Astrocyte (in vitro differentiated cells and primary cell): ENCODE measurements around the gene ALDH3A1. TPM values are rescaled to one million over a fixed set of nuclear protein-coding genes. Genes with fewer than 3 reads are reported as not detected.
A peak's percentile ranks its signal among the peaks of the same experiment; 100 is the strongest.

ENCODE experiments used
- DNase-seq: peaks from one replicate; pipeline ENCODE4 v3.0.0-alpha.2; 2010; ENCODE audit warnings: low read depth
- FAIRE-seq: peaks from 2 replicates; lab custom pipeline; 2011; peaks lifted over from hg19 to GRCh38; lab: Jason Lieb, UNC
- H2AFZ ChIP-seq: 2 replicates; pipeline ENCODE4 v1.6.0; 2012; ENCODE audit warnings: low read depth, low read length, inconsistent platforms
- H3K27ac ChIP-seq: 2 replicates; pipeline ENCODE4 v1.5.1; 2011; ENCODE audit warnings: low read depth, low read length, inconsistent platforms
- H3K27me3 ChIP-seq: 2 replicates; pipeline ENCODE4 v1.6.0; 2011; ENCODE audit warnings: low read length, inconsistent platforms; ENCODE audit not compliant: insufficient read depth
- H3K36me3 ChIP-seq: 2 replicates; pipeline ENCODE4 v1.5.1; 2011; ENCODE audit warnings: low read length, inconsistent platforms; ENCODE audit not compliant: insufficient read depth
- H3K4me1 ChIP-seq: 2 replicates; pipeline ENCODE4 v1.5.1; 2011; ENCODE audit warnings: low read length, inconsistent platforms; ENCODE audit not compliant: insufficient read depth
- H3K4me2 ChIP-seq: 2 replicates; pipeline ENCODE4 v1.6.0; 2012; ENCODE audit warnings: low read length, inconsistent platforms
- H3K4me3 ChIP-seq: 2 replicates; pipeline ENCODE4 v1.5.1; 2011; ENCODE audit warnings: low read depth, mild to moderate bottlenecking, low read length, inconsistent platforms; ENCODE audit not compliant: insufficient read depth
- H3K79me2 ChIP-seq: 2 replicates; pipeline ENCODE4 v1.6.0; 2012; ENCODE audit warnings: mild to moderate bottlenecking, low read length, inconsistent platforms; ENCODE audit not compliant: insufficient read depth
- H3K9ac ChIP-seq: 2 replicates; pipeline ENCODE4 v1.6.0; 2012; ENCODE audit warnings: mild to moderate bottlenecking, low read length, inconsistent platforms
- H3K9me3 ChIP-seq: 2 replicates; pipeline ENCODE4 v1.5.1; 2012; ENCODE audit warnings: low read depth, mild to moderate bottlenecking, low read length, inconsistent platforms; ENCODE audit not compliant: insufficient read depth
- H4K20me1 ChIP-seq: 2 replicates; pipeline ENCODE4 v1.6.0; 2012; ENCODE audit warnings: low read length, inconsistent platforms; ENCODE audit not compliant: insufficient read depth
- H3K27ac Mint-ChIP-seq: one replicate; pipeline ENCODE4 v1.8.0; 2021; ENCODE audit warnings: mild to moderate bottlenecking, mixed read lengths; ENCODE audit not compliant: unreplicated experiment
- H3K27me3 Mint-ChIP-seq: one replicate; pipeline ENCODE4 v1.8.0; 2021; ENCODE audit warnings: low read depth, mixed read lengths; ENCODE audit not compliant: unreplicated experiment
- H3K36me3 Mint-ChIP-seq: one replicate; pipeline ENCODE4 v1.8.0; 2021; ENCODE audit warnings: low read depth, mixed read lengths; ENCODE audit not compliant: unreplicated experiment
- H3K4me1 Mint-ChIP-seq: one replicate; pipeline ENCODE4 v1.8.0; 2021; ENCODE audit warnings: low read depth, mixed read lengths; ENCODE audit not compliant: unreplicated experiment
- H3K4me3 Mint-ChIP-seq: one replicate; pipeline ENCODE4 v1.8.0; 2021; ENCODE audit warnings: mild to moderate bottlenecking, moderate library complexity, mixed read lengths; ENCODE audit not compliant: unreplicated experiment
- H3K9me3 Mint-ChIP-seq: one replicate; pipeline ENCODE4 v1.8.0; 2021; ENCODE audit warnings: mild to moderate bottlenecking, mixed read lengths; ENCODE audit not compliant: unreplicated experiment
- EZH2 ChIP-seq: IDR thresholded peaks from 2 replicates; pipeline ENCODE4 v1.6.1; 2012; ENCODE audit warnings: mild to moderate bottlenecking, low read length, inconsistent platforms; ENCODE audit not compliant: insufficient read depth
- total RNA-seq: library from RNA; stranded (reverse); gene quantifications from 2 replicates; pipeline ENCODE4 v1.2.1, GENCODE V29; 2021
- TF ChIP-seq, protein P1 (sequence below): IDR thresholded peaks from 2 replicates; pipeline ENCODE4 v1.5.1; 2011; ENCODE audit warnings: low read depth, mild to moderate bottlenecking, inconsistent platforms, low read length, moderate library complexity; ENCODE audit not compliant: insufficient read depth

ALDH3A1 gene
- total RNA-seq, 1 donor from 2014 or later = not detected

DNA sequence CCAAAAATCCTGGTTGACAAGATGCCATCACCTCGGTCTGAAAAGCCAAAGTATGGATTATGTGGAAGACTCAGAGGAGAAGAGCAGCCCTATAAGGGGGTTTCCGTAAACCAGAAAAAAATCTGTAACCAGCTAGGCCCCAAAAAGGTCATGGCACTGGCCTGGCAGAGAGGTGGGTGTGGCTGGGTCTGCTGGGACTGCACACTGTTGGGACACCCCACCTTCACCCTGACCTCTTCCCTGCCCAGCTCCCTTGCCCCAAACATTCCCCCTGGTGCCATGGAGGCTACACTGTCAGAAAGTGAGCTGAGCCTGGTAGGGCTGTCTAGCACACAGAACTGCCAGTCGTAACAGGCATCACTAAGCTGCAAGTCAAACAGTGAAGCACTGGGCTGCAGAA, 38.3 kb downstream of the ALDH3A1 start:
- Mint-ChIP-seq H3K9me3 (no peaks in the 10 kb centered on the region), H3K27me3 (peaks cover 17% of the 10 kb centered on the region), H3K36me3 (no peaks in the 10 kb centered on the region), H3K4me3 (no peak overlapping the region), H3K4me1 (no peaks in the 10 kb centered on the region), H3K27ac (peak overlapping the region; percentile 7)
- Histone ChIP-seq H3K36me3 (no peaks in the 10 kb centered on the region), H3K4me2 (no peak overlapping the region), H3K27me3 (no peaks in the 10 kb centered on the region), H3K4me3 (no peak overlapping the region), H2AFZ (no peak overlapping the region), H3K9ac (no peak overlapping the region), H3K27ac (no peak overlapping the region), H3K4me1 (no peaks in the 10 kb centered on the region), H4K20me1 (no peaks in the 10 kb centered on the region), H3K79me2 (no peaks in the 10 kb centered on the region), H3K9me3 (no peaks in the 10 kb centered on the region)
- DNase-seq (no peak), FAIRE-seq (no peak)
- TF ChIP-seq, protein P1, sequence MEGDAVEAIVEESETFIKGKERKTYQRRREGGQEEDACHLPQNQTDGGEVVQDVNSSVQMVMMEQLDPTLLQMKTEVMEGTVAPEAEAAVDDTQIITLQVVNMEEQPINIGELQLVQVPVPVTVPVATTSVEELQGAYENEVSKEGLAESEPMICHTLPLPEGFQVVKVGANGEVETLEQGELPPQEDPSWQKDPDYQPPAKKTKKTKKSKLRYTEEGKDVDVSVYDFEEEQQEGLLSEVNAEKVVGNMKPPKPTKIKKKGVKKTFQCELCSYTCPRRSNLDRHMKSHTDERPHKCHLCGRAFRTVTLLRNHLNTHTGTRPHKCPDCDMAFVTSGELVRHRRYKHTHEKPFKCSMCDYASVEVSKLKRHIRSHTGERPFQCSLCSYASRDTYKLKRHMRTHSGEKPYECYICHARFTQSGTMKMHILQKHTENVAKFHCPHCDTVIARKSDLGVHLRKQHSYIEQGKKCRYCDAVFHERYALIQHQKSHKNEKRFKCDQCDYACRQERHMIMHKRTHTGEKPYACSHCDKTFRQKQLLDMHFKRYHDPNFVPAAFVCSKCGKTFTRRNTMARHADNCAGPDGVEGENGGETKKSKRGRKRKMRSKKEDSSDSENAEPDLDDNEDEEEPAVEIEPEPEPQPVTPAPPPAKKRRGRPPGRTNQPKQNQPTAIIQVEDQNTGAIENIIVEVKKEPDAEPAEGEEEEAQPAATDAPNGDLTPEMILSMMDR = no peak
- TF ChIP-seq EZH2 = no peak

DNA sequence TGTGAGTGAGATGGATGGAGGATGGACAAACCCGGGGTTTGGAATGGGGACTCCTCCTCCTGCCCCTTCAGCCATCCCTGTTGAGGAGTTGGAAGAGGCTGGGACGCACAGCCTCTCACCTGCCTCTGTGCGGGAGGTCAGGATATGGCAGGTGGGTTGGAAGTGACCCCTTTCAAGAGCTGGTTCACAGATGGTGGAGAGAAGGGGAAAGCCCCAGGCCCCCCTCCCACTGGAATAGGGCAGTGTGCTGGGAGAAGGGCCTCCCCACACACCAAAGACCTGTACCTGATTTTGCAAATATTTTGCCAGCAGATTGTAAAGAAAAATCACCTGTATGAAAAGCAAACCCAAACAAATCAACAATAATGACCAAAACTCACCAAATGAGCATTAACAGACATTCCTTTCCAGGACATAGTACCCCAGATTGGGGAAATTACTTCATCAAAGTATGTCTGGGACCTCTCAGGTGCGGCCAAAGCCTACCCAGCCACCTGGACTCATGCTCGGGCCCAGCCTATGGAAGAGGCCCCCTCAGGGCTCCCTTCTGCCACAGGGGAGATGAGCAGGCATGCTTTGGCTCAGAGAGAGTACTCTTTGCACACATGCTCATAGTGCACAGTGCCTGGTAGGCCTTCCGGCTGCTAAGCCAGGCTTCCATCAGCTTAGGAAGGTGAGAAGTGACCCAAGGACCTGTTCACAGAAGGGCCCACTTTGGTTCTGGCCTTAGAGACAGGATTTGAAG, 39.5 kb downstream of the ALDH3A1 start:
- no peaks in the 10 kb centered on the region for H3K36me3 ChIP-seq
- DNase-seq (no peak), FAIRE-seq (no peak)
- H3K4me3 ChIP-seq = no peak overlapping the region
- no peak overlapping the region for H2AFZ ChIP-seq
- H3K9me3 ChIP-seq = no peaks in the 10 kb centered on the region
- H3K27ac ChIP-seq = no peak overlapping the region
- H3K27me3 ChIP-seq = no peaks in the 10 kb centered on the region
- Mint-ChIP-seq H3K36me3 (no peaks in the 10 kb centered on the region), H3K4me1 (peaks cover 8% of the 10 kb centered on the region), H3K27ac (no peak overlapping the region), H3K4me3 (no peak overlapping the region), H3K9me3 (no peaks in the 10 kb centered on the region), H3K27me3 (peaks cover 16% of the 10 kb centered on the region)
- no peaks in the 10 kb centered on the region for H4K20me1 ChIP-seq
- H3K4me2 ChIP-seq = no peak overlapping the region
- TF ChIP-seq, protein P1 = no peak
- TF ChIP-seq EZH2 = no peak
- H3K4me1 ChIP-seq = no peaks in the 10 kb centered on the region
- H3K9ac ChIP-seq = no peak overlapping the region
- H3K79me2 ChIP-seq = no peaks in the 10 kb centered on the region

DNA sequence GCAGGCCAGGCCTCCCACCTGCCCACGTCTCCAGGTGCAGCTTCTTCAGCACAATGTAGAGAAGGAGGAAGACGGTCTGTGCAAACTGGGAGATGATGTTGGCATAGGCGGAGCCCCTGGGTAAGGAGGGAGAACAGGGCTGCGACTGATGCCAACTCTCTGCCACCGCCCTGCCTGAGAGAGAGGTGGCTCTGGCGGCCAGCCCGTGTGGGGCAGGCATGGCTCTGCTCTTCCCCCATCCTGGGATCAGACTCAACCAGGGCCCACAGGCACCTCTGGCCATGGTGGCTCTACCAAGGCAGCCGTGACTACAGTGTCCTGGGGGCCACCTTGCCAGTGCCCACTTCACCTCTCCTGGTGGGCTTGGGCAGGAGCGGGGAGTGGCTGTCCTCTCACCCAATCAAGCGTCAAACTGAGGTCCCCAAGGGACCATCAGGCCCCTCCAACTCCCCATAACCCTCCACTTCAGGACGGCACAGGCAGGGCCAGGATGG, 40.3 kb downstream of the ALDH3A1 start:
- Histone ChIP-seq H3K27ac (no peak overlapping the region), H3K4me1 (no peaks in the 10 kb centered on the region), H3K27me3 (no peaks in the 10 kb centered on the region), H3K9ac (no peak overlapping the region), H2AFZ (no peak overlapping the region), H3K79me2 (no peaks in the 10 kb centered on the region), H3K4me2 (no peak overlapping the region), H3K36me3 (no peaks in the 10 kb centered on the region), H3K9me3 (no peaks in the 10 kb centered on the region), H4K20me1 (no peaks in the 10 kb centered on the region), H3K4me3 (no peak overlapping the region)
- Mint-ChIP-seq H3K4me3 (no peak overlapping the region), H3K4me1 (peaks cover 12% of the 10 kb centered on the region), H3K27me3 (peaks cover 13% of the 10 kb centered on the region), H3K27ac (no peak overlapping the region), H3K9me3 (no peaks in the 10 kb centered on the region), H3K36me3 (no peaks in the 10 kb centered on the region)
- TF ChIP-seq, protein P1 = no peak
- no peak for TF ChIP-seq EZH2
- DNase-seq (no peak), FAIRE-seq (no peak)
